ENCODE measurements around the gene CPEB3.

CPEB3 gene

GRCh38 chr10:92024700-92025099 is 266.2 kb downstream of the CPEB3 start:
- no peak for DNase-seq

GRCh38 chr10:92014620-92015019 is 276.3 kb downstream of the CPEB3 start:
- DNase-seq, result no peak

GRCh38 chr10:92011560-92012214 is 279.2 kb downstream of the CPEB3 start:
- DNase-seq, result no peak

- no peak for DNase-seq
Observed at GRCh38 chr10:92010047-92010735, 280.7 kb downstream of the CPEB3 start.

DNA sequence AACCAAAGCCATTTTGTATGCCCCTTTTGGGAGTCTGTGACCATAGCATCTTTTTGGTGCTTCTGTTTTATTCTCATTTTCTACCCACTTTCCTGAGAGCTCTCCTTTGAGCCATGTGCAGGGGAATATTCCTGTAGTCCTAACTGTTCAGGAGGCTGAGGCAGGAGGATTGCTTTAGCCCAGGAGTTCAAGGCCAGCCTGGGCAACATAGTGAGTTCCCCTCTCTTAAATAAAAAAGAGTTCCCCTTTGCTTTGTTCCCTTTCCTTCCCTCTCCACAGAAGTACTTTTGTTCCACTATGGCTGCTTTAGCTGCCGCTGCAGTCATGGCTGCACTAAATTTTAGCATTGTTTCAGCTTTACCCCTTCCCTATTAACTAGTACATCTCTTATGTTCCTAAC is 281.4 kb downstream of the CPEB3 start:
- DNase-seq, result no peak

GRCh38 chr10:92005978-92006377 is 284.9 kb downstream of the CPEB3 start:
- no peak for DNase-seq

GRCh38 chr10:92003258-92003657 is 287.6 kb downstream of the CPEB3 start:
- no peak for DNase-seq

DNA sequence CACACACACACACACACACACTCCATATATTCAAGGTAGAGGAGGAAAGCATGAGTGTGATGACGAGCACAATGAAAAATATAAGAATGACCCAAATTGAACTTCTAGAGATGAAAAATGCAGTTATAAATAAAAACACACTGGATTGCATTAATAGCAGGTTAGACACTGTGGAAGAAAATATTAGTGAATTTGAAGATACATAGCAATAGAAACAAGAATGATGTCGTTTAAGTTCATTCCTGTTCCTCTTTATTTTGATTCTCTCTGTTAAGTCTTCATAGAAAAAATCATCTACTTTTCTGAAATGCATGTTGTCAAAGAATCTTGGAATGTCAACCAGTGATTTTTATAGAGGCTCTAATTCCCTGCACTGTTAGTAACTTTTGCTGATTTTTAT is 288.9 kb downstream of the CPEB3 start:
- DNase-seq, result no peak

- no peak for DNase-seq
Observed at GRCh38 chr10:92001581-92001980, 289.3 kb downstream of the CPEB3 start.
